Body of pancreas (tissue), 4 donors: ENCODE data around the gene NME9. TPM values are rescaled to one million over a fixed set of nuclear protein-coding genes. Genes with fewer than 3 reads are reported as not detected.

ENCODE experiments used
- ATAC-seq: fragments of 150-250 bp; one replicate; pipeline ENCODE4 v1.9.1; 2016
- DNase-seq, 4 donors: peaks; one replicate each; pipeline ENCODE4 v3.0.0-alpha.2; 2019
- H3K27ac ChIP-seq, 4 donors: fragments of 200-600 bp; sonication (generic); 1 replicate in 3 of 4; 2 replicates in 1 of 4; pipeline versions ENCODE4 v1.5.1 to v1.6.1; 2016 to 2019; ENCODE audit warnings: mild to moderate bottlenecking in 1 of 4, mixed read lengths in 1 of 4, moderate library complexity in 1 of 4
- H3K27me3 ChIP-seq, 2 donors: fragments of 200-600 bp; sonication (generic); one replicate each; pipeline ENCODE4 v1.6.0; 2016; ENCODE audit warnings: mild to moderate bottlenecking in 1 of 2
- H3K36me3 ChIP-seq, 2 donors: fragments of 200-600 bp; sonication (generic); replicated peaks in 1 of 2; 2 replicates each; pipeline ENCODE4 v1.5.1; 2016; ENCODE audit warnings: low read depth in 2 of 2; ENCODE audit not compliant: insufficient read depth in 1 of 2
- H3K4me1 ChIP-seq: fragments of 200-600 bp; sonication (generic); one replicate; pipeline ENCODE4 v1.6.0; 2016
- H3K4me3 ChIP-seq, 2 donors: fragments of 200-600 bp; sonication (generic); 1 replicate in 1 of 2; 2 replicates in 1 of 2; pipeline ENCODE4 v1.5.1; 2016 to 2019
- H3K9me3 ChIP-seq, 3 donors: fragments of 200-600 bp; sonication (generic); 1 replicate in 2 of 3; 2 replicates in 1 of 3; pipeline ENCODE4 v1.5.1; 2016
- POLR2A ChIP-seq, 3 donors: fragments of 450-650 bp; IDR thresholded peaks; one replicate each; pipeline ENCODE4 v1.6.1; 2016; ENCODE audit warnings: antibody characterized with exemption in 3 of 3, mild to moderate bottlenecking in 2 of 3
- WGBS, 2 donors: methylation state at CpG; one replicate each; pipeline ENCODE4 v1.1.5; 2017; 5-methylcytosine and 5-hydroxymethylcytosine counted together
- intact Hi-C: fragments of 100-400 bp; cut with DNase I; formaldehyde crosslinking; loops from one replicate; pipeline ENCODE4 v1.15.1; 2023
- total RNA-seq, 2 donors: library from RNA; depleted of rRNA; stranded (reverse); fragments of >200 nt; gene quantifications; one replicate each; pipeline ENCODE4 v1.1.0, GENCODE V29; 2016
- TF ChIP-seq, protein P1 (sequence below), 7 experiments: fragments of 450-650 bp in 4 of 7; fragments of 200-600 bp in 3 of 7; sonication (generic) in 3 of 7; IDR thresholded peaks; one replicate each; pipeline ENCODE4 v1.5.1; 2016 to 2019; ENCODE audit warnings: antibody characterized with exemption in 7 of 7

Gene NME9
- total RNA-seq, 2 donors from 2014 or later: 1.3 TPM; not detected in 1

DNA sequence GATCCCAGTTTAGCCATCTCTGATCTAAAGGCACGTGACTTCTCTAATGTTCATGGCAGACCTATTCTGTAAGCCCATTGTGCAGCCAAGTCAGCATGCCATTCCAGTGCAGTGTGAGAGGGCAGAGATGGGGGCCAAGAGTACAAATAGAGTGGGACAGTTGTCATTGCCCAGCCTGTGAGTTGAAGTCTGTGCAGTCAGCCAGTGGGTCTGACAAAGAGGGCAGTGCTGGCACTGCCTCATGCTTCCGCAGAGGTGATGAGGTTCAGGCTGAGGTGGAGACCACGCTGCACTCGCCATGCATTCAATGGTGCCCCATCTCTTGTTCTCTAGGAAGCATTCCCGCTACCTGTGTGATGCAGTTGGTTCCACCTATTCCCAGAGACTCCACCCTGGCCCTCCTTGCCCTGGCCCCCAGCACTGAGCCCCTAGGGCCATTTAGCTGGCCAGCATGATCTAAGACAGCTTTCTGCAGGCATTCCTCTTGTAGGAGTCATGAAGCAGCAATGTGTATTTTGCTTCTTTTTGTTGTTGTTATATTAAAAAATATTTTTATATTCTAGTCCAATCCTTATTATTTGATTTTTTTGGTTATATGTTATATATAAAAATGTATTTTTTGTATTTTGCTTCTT lies 22.4 kb upstream of the NME9 start:
- Histone ChIP-seq H3K27me3 (no peaks in the 10 kb centered on the region), H3K4me1 (peaks cover 18% of the 10 kb centered on the region), H3K4me3 (no peak overlapping the region), H3K9me3 (no peaks in the 10 kb centered on the region), H3K36me3 (no peaks in the 10 kb centered on the region), H3K27ac (no peak overlapping the region)
- WGBS, 2 donors: 92 to 94% methylated on average over 5 of the region's 5 CpGs
- intact Hi-C loops: no loop called here
- ATAC-seq: no peak
- DNase-seq: no peak
- TF ChIP-seq, protein P1, sequence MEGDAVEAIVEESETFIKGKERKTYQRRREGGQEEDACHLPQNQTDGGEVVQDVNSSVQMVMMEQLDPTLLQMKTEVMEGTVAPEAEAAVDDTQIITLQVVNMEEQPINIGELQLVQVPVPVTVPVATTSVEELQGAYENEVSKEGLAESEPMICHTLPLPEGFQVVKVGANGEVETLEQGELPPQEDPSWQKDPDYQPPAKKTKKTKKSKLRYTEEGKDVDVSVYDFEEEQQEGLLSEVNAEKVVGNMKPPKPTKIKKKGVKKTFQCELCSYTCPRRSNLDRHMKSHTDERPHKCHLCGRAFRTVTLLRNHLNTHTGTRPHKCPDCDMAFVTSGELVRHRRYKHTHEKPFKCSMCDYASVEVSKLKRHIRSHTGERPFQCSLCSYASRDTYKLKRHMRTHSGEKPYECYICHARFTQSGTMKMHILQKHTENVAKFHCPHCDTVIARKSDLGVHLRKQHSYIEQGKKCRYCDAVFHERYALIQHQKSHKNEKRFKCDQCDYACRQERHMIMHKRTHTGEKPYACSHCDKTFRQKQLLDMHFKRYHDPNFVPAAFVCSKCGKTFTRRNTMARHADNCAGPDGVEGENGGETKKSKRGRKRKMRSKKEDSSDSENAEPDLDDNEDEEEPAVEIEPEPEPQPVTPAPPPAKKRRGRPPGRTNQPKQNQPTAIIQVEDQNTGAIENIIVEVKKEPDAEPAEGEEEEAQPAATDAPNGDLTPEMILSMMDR (IDR thresholded peaks at IDR 0.05): no peak
- TF ChIP-seq POLR2A (IDR thresholded peaks at IDR 0.05): no peak

DNA sequence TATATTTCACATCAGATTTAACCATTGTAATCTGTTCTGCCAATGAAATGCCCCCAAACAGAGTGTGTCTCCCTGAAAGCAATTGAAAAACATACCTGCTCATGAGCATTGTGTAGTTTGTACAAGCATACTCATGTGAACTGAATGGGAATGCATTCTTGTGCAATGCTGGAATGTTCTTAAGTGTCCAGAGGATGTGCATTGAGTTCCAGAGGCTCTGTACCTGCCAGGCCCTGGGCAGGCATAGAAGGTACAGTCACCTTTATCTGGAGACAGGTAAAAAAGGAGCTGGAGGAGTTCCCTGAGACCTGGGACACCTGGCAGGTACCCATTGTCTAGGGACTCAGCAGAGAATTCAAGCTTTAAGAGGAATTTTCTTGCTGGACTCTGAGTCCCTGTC lies 21.5 kb upstream of the NME9 start:
- TF ChIP-seq, protein P1 (IDR thresholded peaks at IDR 0.05): no peak
- no peak for TF ChIP-seq POLR2A (IDR thresholded peaks at IDR 0.05)
- H3K4me3 ChIP-seq: no peak overlapping the region
- no peak overlapping the region for H3K27ac ChIP-seq
- peaks cover 18% of the 10 kb centered on the region for H3K4me1 ChIP-seq
- intact Hi-C loops: no loop called here
- no peak for ATAC-seq
- DNase-seq: no peak
- H3K27me3 ChIP-seq: no peaks in the 10 kb centered on the region
- no peaks in the 10 kb centered on the region for H3K36me3 ChIP-seq
- no peaks in the 10 kb centered on the region for H3K9me3 ChIP-seq

DNA sequence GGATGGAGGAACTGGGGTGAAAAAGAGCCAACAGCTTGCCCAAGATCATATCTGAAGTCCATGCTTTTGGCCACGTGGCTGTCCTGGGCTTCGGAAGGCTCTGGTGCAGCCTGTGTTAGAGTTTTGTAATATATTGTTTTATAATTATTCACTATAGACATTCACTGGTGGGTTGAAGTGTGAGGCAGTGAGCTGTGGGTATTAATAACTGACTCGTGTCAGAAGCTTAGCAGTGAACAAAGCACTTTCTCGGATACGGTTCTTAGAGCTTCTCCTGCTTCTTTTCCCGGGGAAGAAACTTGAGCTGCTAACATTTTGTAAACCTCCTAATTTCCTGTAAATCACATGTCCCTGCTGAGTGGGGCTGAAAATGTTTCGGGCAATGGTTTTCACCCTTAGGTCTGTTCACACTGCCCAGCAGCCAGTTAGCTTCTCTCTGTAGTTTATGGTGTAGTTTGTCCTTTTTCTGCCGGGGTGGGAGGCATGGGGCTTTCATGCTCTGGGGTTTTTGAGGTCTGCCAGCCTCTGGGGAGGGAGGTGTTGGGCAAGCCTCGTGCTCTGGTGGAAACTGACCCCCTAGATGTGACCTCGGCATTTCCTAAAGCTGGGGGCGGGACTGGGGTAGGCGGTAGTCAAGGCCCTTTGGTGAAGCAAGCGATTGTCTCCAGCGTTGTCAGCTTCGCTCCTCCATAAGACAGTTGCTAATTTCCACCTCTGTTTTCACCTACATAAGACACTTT lies 20.4 kb upstream of the NME9 start:
- Histone ChIP-seq H3K4me3 (no peak overlapping the region), H3K27ac (peak overlapping the region in 1 of 4 donors; percentile 31), H3K4me1 (peaks cover 18% of the 10 kb centered on the region), H3K36me3 (no peaks in the 10 kb centered on the region), H3K9me3 (no peaks in the 10 kb centered on the region), H3K27me3 (no peaks in the 10 kb centered on the region)
- DNase-seq: no peak
- WGBS, 2 donors: 48 to 49% methylated on average over 14 to 15 of the region's 15 CpGs
- TF ChIP-seq, protein P1 (IDR thresholded peaks at IDR 0.05): no peak
- no peak for TF ChIP-seq POLR2A (IDR thresholded peaks at IDR 0.05)
- ATAC-seq: no peak
- intact Hi-C loops: no loop called here

DNA sequence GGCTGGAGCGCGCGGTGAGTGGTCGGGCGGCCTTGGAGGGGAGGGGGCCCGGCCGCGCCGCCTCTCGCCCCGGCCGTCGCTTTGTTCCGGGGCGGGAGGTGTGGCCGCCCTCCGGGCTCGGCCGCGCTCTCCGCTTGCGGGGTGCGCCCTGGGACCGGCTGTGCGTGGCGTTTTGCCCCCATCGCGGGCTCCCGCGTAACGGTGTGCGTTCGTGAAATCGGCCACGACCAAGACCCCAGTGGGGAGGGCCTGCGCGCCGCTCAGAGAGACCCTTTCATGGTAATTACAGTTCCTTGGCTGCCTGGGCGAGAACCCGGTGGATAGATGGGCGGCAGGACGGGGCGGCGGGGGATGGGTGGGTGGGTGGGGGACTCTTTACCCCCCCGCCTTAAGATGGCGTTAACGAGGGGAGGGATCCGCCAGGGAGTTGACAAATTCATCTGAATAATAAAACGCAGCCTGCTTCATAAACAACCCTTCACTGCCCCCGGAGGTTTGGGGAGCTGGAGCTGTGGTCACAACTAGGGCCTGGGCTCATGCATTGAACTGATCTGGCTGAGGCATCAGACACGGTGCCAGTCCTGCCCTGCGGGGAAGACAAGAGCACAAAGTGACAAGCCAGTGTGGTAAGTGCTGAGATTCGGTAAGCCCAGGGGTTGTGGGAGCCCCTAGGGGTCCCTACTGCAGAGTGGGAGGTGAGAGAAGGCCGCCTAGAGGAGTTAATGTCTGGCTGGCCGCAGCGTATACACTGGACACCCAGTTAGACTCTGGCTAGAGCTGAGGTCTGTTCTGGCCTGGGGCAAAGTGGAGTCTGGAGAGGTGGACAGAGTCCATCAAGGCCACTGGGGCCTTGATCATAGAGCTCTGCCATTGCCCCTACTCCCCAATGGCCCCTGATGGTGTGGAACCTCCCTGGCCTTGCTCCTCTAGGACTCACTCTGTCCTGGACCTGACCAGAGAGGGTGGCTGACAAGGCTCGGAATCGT lies 19.4 kb upstream of the NME9 start:
- TF ChIP-seq, protein P1 (IDR thresholded peaks at IDR 0.05): no peak
- no peak for TF ChIP-seq POLR2A (IDR thresholded peaks at IDR 0.05)
- no peak for ATAC-seq
- peak overlapping the region; percentile 31 to 49 for H3K4me3 ChIP-seq
- WGBS, 2 donors: 5% methylated on average over 11 to 55 of the region's 58 CpGs
- H3K27ac ChIP-seq: peak overlapping the region; percentile 75 to 84 (median 80)
- peaks cover 22% of the 10 kb centered on the region for H3K4me1 ChIP-seq
- intact Hi-C loops: no loop called here
- H3K27me3 ChIP-seq: no peaks in the 10 kb centered on the region
- no peaks in the 10 kb centered on the region for H3K36me3 ChIP-seq
- no peaks in the 10 kb centered on the region for H3K9me3 ChIP-seq
- peak in 3 of 4 donors; percentile 20 to 28 (median 25) for DNase-seq
